ENCODE data around the gene ZFP92. TPM values are rescaled to one million over a fixed set of nuclear protein-coding genes. Genes with fewer than 3 reads are reported as not detected.
"Not testable (repeated sequence)": the region's sequence is repeated elsewhere in the genome, so short reads cannot be mapped to it uniquely, and the experiment has no call there.

ZFP92 gene
- total RNA-seq, 2 donors from 2014 or later = 0.65 to 0.90 TPM

DNA sequence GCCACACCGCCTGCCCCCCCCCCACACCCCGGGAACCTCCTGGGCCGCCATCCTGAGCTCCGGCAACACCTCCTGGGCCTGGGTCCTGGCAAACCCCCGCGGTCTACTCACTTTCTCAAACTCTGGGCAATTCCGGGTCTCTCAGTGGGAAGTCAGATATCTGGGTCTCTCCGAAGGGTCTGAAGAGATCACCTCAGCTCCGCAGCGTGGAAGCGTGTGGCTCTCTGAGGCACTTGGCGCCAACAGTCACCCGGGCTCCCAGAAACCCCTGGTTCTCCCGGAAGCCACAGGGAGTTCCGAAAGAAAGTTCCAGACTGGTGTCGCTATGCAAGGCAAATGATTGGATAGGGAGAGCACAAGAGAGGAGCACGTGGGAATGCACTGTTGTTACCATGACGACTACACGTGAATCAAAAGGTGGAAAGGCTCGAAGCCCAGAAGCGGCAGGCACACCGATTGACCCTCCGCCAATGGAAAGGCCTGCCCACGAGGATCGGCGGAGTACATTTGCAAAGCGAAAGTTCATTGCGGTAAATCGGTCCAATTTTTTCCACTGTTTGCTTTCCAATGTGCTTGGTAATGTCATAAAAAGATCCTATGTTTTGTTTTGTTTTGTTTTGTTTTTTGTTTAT is 10.0 kb upstream of the ZFP92 start, which contains the start of gene PNMA6E:
Gene PNMA6E, minus strand, starts transcription at position 218 of the 632 bp plus-strand sequence. CDS start 2,501 bp downstream, outside the sequence.
- DNase-seq (ENCODE audit: low spot score) = peak; percentile 56
- intact Hi-C loops (cut with DNase I) = no loop called here

DNA sequence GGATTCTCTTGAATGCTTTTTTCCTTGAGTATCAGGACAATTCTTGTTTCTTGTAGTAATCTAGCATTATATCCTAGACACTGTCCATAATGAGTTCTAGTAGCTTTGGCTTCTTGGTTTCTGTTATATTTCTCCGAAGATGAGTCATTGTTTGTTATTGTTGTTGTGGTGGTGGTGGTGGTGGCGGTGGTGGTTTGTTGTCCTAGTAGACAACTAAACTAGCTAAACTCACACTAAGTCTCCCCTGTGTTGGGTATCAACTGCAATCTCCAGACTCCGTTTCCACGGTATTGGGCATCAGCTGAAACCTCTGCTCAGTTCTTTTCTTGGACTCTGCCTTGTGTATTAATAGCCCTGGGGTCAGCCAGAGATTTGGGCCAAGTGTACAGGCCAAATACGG is 6.9 kb upstream of the ZFP92 start:
- intact Hi-C loops (cut with DNase I); DNase-seq (ENCODE audit: low spot score): not testable (repeated sequence)

DNA sequence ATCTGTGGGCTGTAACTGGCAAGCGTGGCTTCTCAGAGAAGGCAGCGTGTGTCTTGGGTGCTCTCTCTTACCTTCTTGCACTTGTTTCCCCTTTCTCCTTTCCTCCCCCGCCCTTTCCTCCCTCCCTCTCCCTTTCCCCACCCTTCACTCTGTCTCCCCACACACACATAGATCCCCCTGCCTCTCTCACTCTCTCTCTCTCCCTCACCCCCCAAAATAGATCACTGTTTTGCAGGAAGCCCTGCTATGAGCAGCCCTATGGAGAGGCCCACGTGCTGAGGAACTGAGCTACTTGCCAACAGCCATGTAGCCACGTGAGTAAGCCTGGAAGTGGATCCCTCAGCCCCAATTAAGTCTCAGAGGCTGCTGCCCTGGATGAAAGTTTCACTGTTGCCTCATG is 5.8 kb upstream of the ZFP92 start:
- intact Hi-C loops (cut with DNase I) = no loop called here
- DNase-seq (ENCODE audit: low spot score) = peak; percentile 42

DNA sequence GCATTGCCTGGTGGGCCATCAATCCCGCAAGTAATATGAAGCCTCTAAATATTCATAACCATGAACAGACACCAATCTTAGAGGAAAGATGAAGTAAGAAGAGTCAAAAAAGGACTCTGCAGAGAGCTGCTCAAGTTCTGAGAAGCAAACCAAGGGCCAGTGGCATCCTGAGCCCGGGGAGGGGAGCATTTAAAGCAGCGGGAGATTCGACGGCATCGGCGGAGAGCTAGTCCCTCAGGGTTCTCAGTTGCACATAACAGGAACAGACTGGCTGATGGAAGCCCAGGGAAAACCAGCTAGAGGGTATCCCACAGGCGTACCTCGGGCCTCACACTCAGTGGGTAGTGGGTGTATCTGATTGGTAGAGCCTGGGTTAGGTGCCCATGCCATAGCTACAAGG is 5.3 kb upstream of the ZFP92 start:
- intact Hi-C loops (cut with DNase I) = no loop called here

DNA sequence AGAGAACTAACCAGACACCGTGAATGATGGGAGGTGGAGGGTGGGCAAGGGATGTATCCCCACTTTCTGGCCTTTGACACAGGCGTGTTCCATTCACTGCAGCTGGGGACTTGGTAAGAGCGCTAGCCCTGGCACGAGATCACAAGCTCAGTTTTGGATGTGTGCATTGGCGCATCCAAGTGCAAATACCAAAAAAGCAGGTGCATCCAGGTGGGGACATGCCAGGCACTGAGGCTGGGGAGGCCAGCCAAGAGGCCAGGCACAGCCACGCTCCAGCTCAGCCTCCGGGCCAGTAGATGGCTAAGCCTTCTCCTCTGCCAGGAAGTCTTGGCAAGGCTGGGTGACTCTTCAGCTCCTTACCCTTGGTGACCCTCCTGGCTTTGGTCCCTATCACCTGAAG is 4.4 kb upstream of the ZFP92 start:
- intact Hi-C loops (cut with DNase I) = no loop called here
- peak; percentile 43 for DNase-seq (ENCODE audit: low spot score)

More for the DNA sequence above, 5.3 kb upstream of the ZFP92 start:
- peak; percentile 50 for DNase-seq (ENCODE audit: low spot score)

DNA sequence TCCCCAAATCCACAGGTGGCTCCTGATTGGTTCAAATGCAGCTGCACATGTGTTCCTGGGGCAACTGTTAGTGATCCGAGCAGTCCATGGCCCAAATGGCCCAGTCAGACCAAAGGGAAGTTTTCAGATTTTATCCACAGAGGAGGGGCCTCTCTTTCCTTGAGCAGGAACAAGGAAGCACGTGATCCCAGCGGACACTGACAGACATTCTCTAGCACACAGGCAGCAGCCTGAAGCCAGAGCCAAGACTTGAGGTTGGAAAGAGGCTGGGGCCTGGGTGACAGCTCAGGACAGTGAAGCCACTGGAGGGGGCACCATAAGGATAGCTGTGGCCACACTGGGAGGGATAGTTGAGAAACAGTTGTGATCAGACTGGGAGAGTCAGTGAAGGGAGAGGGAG is 3.5 kb upstream of the ZFP92 start:
- intact Hi-C loops (cut with DNase I) = no loop called here

DNA sequence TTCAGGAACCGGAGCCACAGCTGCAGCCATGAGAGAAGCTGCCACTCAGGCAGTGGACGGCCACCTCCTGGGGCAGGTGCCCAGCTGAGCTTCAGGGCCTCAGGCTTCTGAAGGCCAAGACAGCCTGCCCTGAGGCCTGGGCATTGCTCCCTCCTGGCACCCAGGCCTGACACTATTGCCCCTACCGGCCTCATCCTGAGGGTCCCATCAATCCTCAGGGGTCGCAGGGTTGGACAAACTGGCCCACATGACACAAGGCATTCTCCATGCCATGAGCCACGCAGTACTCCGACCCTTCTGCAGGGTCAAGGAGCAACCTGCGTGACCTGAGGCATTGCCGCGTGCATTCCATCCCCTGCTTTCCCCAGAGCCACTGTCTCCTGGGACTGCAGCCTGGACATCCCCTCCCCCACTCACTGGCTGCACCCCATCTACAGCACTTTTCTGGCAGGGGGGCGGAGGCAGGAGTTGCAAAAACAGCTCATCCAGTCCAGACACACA is 3.0 kb upstream of the ZFP92 start:
- intact Hi-C loops (cut with DNase I) = no loop called here
- DNase-seq (ENCODE audit: low spot score) = peak; percentile 42

More for the DNA sequence above, 3.5 kb upstream of the ZFP92 start:
- peak; percentile 28 for DNase-seq (ENCODE audit: low spot score)

DNA sequence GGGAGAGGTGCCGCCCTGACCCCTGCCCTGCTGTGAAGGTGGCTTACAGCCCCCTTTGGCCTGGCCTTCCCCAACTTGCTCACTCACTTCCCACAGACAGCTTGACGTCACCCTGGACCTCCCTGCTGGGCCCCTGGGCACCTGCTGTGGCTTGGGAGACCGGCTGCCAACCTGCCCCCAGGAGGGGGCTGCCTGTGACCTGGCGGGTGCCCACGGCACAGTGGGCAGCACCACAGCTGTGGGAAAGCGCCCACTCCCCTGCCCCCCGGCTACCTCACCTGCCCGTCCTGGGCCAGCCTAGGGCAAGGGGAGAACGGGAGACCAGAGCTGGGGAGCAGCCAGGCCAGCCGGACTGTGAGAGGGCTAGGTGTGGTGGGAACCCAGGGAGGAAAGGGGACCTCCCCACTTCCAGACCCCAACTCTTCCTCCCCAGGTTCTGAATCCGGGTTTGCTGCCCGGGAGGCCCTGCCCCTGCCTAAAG is 2.4 kb upstream of the ZFP92 start:
- intact Hi-C loops (cut with DNase I) = no loop called here

DNA sequence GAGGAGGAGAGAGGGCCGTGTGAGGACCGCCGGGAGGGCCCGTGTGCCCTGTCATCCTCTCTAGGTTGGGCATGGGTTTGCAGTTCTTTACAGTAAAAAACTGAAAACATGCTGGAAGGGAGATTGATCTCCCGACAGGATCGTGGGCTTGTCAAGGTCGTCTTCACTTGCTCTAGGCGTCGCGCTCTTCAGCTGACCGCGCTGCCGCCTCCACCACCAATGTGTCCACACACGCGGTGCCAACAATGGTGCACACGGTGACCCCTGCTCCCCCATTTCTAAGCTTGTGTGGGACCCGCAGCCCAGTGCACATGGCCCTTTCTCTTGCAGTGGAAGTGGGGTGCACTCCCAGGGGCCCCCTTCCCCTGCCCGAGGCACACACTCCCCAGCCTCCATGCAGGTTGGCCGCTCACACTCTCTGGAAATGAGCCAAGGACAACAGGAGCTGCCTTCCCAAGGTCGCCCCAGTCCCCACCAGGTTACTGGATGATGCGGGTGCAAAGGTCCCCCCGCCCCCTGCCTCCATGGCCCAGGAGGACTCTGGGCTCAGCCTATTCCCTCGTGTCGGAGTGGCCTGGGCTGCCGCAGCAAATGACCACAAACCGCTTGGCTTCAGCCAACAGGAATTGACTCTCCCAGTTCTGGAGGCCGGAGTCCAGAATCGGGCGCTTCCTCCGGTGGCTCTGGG is 1.7 kb upstream of the ZFP92 start:
- intact Hi-C loops (cut with DNase I) = no loop called here
- peak; percentile 73 for DNase-seq (ENCODE audit: low spot score)

More for the DNA sequence above, 2.4 kb upstream of the ZFP92 start:
- peak; percentile 59 for DNase-seq (ENCODE audit: low spot score)

DNA sequence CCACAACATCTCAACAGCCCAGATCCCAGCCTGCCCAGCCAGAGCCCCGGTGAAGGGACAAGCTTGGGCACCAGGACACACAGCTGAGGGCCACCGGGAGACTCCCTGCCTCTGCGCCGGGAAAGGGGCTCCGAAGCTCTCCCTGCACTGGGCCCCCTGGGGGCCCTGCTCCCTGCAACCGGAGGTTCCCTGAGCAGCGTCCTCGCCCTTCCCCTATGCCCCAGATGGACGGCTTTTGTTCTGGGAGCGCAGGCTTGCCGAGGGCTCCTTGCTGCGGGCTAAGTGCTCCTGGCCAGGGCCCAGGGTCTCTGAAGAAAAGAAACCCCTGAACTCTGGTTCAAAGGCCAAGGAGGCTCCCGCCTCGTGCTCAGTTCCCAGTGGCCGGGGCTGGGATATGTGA is 899 bp upstream of the ZFP92 start:
- DNase-seq (ENCODE audit: low spot score) = peak; percentile 67

DNA sequence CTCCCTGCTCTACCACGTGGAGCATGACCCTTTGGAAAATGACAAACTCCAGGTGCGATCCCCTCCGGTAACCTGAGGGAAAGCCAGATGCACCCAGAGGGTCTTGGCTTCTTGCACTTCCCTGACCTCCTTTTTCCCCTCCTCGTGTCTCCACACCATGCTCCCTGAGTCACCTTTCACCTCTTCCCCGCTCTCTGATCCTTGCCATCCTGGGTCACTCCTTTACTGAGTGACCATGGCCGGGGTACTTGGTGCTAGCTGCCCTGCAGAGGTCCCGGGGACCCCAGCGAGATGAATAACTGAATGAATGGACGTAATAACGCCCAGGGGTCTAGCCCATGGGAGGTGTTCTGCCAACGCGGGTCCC is 401 bp upstream of the ZFP92 start:
- intact Hi-C loops (cut with DNase I) = no loop called here
- peak; percentile 36 for DNase-seq (ENCODE audit: low spot score)

More for the DNA sequence above, 899 bp upstream of the ZFP92 start:
- intact Hi-C loops (cut with DNase I) = no loop called here

DNA sequence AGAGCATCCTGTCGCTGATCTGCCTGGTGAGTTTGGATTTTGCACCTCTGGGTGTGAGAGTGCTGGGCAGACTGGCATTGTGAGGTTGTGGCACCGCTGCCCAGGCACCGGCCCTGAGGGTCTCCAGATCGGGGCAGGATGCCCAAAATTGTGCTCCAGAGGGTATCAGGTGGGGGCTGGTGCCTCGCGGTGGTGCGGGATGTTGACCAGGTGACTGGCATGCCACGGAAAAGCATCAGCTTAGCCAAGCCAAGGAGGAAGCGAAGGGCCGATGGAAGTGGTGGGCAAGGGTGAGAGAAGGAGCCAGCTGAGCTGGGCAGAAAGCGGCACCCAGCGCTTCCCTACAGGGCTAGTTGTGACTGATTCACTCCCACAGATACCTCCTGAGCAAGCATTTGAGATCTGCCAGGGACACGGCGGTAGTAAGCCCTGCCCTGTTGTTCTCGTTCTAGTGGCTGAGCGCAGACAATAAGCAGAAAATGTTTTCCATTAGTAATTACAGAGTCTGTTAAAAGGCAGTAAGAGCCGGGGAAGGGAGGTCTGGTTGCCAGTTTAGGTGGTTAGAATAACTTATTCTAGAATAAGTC is 809 bp downstream of the ZFP92 start:
- peak; percentile 72 for DNase-seq (ENCODE audit: low spot score)
- intact Hi-C loops (cut with DNase I) = no loop called here

DNA sequence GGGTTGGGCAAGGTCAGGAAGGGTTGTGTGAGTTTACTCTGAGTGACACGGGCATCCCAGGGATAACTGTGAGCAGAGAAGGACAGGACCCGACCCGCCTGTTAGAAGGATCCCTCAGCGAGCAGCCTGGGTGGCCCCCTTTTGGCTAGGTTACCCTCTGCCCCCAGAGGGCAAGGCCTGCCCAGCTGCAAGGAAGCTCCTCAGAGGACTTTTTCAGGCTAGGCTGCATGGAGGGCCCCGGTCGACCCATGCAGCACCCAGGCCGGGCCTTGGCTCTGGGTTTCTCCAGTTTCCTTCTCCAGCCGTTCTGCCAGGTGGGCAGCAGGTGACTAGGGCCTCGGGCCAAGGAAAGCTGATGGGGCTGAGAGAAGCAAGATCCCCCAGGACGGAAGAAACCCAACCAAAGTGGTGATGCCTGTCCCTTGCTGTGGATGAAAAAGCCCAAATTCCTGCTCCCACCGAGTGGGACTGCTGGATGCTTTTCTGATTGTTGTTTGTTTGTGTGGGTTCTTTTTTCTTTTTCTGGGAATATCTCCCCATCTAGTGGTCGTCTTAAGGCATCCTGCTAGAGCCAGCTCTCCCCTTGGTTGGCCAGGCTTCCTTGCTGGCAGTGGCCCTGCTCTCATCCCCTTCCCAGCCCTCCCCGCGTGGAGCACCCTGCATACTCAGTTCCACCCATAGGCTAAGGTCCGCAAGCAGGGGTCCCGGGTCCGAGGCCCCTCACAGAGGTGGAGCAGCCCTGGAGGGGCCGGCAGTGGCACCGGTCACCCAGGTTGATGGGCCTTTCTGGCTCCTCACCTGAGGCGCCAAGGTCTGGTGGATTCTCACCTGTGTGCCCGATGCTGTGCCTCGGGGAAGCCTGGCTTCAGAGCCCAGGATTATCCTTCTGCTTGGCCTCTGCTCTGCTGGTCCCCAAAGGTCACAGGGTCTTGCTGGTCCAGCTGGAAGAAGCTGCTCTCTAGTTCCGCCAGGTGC is 1.8 kb downstream of the ZFP92 start:
- intact Hi-C loops (cut with DNase I) = no loop called here
- DNase-seq (ENCODE audit: low spot score) = peak; percentile 77

DNA sequence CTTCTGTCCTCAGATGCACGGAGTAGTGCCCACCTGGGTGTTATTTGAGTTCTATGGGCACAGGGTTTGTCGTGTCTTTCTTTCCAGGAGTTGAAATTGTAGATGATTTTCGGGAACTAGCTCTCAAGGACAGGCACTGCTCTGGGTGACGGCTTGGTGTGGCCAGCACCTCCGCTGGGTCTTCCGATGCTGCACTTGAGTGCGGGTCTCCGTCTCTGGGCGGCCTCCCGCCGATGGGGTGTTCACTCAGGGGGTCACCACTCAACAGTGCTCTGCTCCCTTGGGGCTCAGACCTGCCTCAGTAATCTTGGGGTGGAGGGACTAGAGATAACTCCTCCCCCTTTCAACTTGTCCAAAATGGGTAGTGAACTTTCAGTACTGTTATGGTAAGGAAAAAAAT is 2.5 kb downstream of the ZFP92 start:
- intact Hi-C loops (cut with DNase I) = no loop called here
- DNase-seq (ENCODE audit: low spot score) = peak; percentile 62

DNA sequence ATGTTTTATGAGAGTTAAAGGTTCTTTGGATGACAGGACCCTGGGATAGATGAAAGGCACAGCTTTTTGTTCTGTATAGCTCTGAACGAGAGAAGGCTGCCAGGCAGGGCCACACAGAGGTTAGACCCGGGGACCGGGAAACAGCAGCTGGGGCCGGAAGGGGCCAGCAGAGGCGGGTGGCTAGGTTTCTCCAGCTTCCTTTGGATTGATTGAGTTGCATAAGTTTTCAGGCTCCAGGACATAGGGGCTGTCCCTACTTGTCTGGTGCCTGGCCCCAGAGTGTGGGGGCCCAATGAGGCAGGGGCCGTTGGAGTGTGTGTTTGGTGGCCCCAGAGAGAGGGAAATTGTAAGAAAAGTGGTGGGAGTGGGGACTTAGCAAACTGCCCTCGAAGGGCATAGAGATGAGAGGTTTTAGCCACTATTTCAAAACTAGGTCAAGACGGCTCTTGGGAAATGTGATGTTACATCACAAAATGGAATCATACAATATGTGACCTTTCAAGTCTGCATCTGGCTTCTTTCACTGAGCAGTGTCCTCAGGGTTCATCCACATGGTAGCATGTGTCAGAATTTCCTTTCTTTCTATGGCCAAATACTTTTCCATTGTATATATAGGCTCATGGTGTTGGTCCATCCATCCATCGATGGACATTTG is 3.7 kb downstream of the ZFP92 start:
- intact Hi-C loops (cut with DNase I) = no loop called here
- DNase-seq (ENCODE audit: low spot score) = peak; percentile 66

DNA sequence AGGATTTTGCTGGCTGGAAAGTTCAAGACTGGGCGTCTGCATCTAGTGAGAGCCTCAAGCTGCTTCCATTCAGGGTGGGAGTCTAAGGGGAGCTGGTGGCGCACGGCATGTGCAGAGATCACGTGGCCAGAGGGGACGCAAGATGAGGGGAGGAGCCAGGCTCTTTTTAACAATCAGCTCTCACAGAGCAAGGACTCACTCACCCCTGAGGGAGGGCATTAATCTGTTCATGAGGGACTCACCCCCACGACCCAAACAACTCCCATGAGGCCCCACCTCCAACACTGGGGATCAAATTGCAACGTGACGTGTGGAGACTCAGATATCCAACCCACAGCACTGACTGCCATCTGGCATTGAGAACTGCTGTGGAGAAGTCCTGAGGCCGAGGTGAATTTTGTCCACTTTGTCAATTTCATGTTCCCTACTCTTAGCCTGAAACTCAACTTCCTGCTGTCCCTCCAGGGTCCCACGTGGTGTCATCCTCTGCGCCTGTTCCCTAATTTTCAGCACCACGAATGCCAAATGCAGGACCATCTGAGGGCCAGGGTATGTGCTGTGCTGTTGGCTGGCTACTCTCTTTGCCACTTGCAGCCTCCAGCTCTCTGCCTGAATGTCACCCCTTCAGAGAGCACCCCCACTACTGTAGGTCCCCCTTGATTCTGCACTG is 5.6 kb downstream of the ZFP92 start:
- DNase-seq (ENCODE audit: low spot score) = peak; percentile 56
- intact Hi-C loops (cut with DNase I) = no loop called here

DNA sequence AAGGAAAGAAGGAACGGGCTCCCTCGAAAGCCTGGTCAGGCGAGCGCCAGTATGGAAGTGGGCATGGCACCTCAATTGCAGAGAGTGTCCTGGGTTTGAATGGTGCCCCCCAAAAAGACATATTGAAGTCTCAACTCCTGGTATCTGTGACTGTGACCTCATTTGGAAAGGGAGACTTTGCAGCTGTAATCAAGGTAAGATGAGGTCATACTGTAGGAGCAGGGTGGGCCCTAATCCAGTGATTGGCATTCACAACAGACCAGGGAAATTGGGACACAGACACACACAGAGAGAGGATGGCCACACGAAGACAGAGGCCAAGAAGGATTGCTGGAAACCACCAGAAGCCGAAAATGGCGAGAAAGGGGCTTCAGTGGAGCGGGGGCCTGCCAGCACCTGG is 6.4 kb downstream of the ZFP92 start:
- intact Hi-C loops (cut with DNase I) = no loop called here

More for the DNA sequence above, 6.4 kb downstream of the ZFP92 start:
- peak; percentile 4 for DNase-seq (ENCODE audit: low spot score)
